Raji (cell line): ENCODE results near the gene HIGD1B.

ENCODE experiments used
- POLR2A ChIP-seq: IDR thresholded peaks from 2 replicates; pipeline ENCODE4 v1.6.1; 2011; ENCODE audit warnings: low read depth, low read length, control low read depth; ENCODE audit not compliant: insufficient read depth

The HIGD1B gene

GRCh38 chr17:44830359-44831288 lies 17.1 kb upstream of the HIGD1B start:
- 0 out of 2 replicates have a peak, but pooled peaks have one; percentile 10 for TF ChIP-seq POLR2A

- no peak for TF ChIP-seq POLR2A
Measured at GRCh38 chr17:44831371-44831770, 16.3 kb upstream of the HIGD1B start.

- no peak for TF ChIP-seq POLR2A
Measured at GRCh38 chr17:44832805-44833204, 14.9 kb upstream of the HIGD1B start.

GRCh38 chr17:44837196-44837595 lies 10.5 kb upstream of the HIGD1B start:
- TF ChIP-seq POLR2A: no peak

GRCh38 chr17:44840274-44840673 lies 7.4 kb upstream of the HIGD1B start:
- no peak for TF ChIP-seq POLR2A

- no peak for TF ChIP-seq POLR2A
Measured at GRCh38 chr17:44840936-44841335, 6.7 kb upstream of the HIGD1B start.

- no peak for TF ChIP-seq POLR2A
Measured at GRCh38 chr17:44842748-44843147, 4.9 kb upstream of the HIGD1B start.

- no peak for TF ChIP-seq POLR2A
Measured at GRCh38 chr17:44844390-44844830, 3.3 kb upstream of the HIGD1B start.

GRCh38 chr17:44846206-44846605 lies 1.5 kb upstream of the HIGD1B start:
- no peak for TF ChIP-seq POLR2A

- no peak for TF ChIP-seq POLR2A
Measured at GRCh38 chr17:44848257-44848795, 643 bp downstream of the HIGD1B start.

GRCh38 chr17:44848961-44849489 lies 1.3 kb downstream of the HIGD1B start:
- TF ChIP-seq POLR2A: no peak

- TF ChIP-seq POLR2A: no peak
Measured at GRCh38 chr17:44850025-44850424, 2.3 kb downstream of the HIGD1B start.

GRCh38 chr17:44850612-44851011 lies 2.9 kb downstream of the HIGD1B start:
- no peak for TF ChIP-seq POLR2A

- TF ChIP-seq POLR2A: no peak
Measured at GRCh38 chr17:44854192-44854591, 6.5 kb downstream of the HIGD1B start.

- TF ChIP-seq POLR2A: no peak
Measured at GRCh38 chr17:44859701-44860100, 12.0 kb downstream of the HIGD1B start.
